Measurements from ENCODE around the gene SSH2. TPM values are rescaled to one million over a fixed set of nuclear protein-coding genes. Genes with fewer than 3 reads are reported as not detected.

Gene SSH2
- total RNA-seq, 1 experiment from 2014 or later, result 22.9 TPM

DNA sequence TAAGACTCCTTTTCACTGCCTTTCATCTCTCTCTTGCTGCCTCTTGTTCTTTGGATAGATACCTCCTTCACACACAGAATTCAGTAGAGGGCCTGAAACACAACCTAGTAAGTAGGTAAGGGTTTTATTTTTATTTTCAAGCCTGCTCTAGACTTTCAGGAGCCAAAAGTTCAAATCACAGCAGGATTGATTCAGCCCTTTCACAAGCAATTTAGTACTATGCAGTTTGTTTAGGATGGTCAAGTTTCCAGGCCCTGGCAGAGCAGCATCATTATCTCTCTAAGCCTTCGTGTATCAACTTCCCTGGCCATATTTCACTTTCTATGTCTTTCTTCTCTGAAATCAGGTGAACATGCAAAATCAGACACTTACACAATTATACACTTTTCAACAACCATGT, 158.5 kb downstream of the SSH2 start:
- no peaks in the 10 kb centered on the region for H3K36me3 Mint-ChIP-seq (ENCODE audit: insufficient read depth, unreplicated experiment)
- H3K9me3 Mint-ChIP-seq (ENCODE audit: low read depth, unreplicated experiment), result no peaks in the 10 kb centered on the region
- no peaks in the 10 kb centered on the region for H3K27me3 Mint-ChIP-seq (ENCODE audit: unreplicated experiment)
- CTCF ChIA-PET, result interaction anchor here (0.5 kb wide), 1 partner anchor 34 kb away, joined by 8 read pairs; no protein-coding TSS in a partner anchor
- H3K4me1 Mint-ChIP-seq (ENCODE audit: low read depth, unreplicated experiment), result no peaks in the 10 kb centered on the region
- no peak overlapping the region for H3K4me3 Mint-ChIP-seq (ENCODE audit: low read depth, unreplicated experiment)
- TF ChIP-seq, protein P1, sequence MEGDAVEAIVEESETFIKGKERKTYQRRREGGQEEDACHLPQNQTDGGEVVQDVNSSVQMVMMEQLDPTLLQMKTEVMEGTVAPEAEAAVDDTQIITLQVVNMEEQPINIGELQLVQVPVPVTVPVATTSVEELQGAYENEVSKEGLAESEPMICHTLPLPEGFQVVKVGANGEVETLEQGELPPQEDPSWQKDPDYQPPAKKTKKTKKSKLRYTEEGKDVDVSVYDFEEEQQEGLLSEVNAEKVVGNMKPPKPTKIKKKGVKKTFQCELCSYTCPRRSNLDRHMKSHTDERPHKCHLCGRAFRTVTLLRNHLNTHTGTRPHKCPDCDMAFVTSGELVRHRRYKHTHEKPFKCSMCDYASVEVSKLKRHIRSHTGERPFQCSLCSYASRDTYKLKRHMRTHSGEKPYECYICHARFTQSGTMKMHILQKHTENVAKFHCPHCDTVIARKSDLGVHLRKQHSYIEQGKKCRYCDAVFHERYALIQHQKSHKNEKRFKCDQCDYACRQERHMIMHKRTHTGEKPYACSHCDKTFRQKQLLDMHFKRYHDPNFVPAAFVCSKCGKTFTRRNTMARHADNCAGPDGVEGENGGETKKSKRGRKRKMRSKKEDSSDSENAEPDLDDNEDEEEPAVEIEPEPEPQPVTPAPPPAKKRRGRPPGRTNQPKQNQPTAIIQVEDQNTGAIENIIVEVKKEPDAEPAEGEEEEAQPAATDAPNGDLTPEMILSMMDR (IDR thresholded peaks at IDR 0.05; ENCODE audit: unreplicated experiment), result no peak
- DNase-seq, result no peak
- no peak overlapping the region for H3K27ac Mint-ChIP-seq (ENCODE audit: unreplicated experiment)
- intact Hi-C loops (cut with micrococcal nuclease; ENCODE audit: unreplicated experiment), result no loop called here
- no TSS peak for BruUV-seq (replicated peaks)

DNA sequence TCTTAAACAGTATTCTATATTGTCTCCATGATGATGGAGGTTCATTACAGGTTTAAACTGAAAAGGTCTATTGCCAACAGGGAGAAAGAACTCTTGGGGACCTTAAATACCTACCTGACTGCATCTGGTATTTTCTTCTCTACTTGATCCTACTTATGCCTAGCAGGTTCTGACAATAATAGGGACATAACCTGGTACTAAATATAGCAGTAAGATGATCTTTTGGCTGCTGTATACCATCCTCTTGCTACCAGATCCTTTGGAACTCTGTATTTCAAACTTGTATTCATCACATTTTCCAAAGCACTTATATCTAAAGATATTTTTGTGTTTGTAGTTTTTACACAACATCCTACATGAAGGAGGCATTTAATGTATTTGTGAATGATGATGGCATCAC, 160.8 kb downstream of the SSH2 start:
- no peak overlapping the region for H3K27ac Mint-ChIP-seq (ENCODE audit: unreplicated experiment)
- no peak overlapping the region for H3K4me3 Mint-ChIP-seq (ENCODE audit: low read depth, unreplicated experiment)
- no peaks in the 10 kb centered on the region for H3K27me3 Mint-ChIP-seq (ENCODE audit: unreplicated experiment)
- CTCF ChIA-PET, result no interaction called here
- DNase-seq, result no peak
- intact Hi-C loops (cut with micrococcal nuclease; ENCODE audit: unreplicated experiment), result no loop called here
- TF ChIP-seq, protein P1 (IDR thresholded peaks at IDR 0.05; ENCODE audit: unreplicated experiment), result no peak
- H3K4me1 Mint-ChIP-seq (ENCODE audit: low read depth, unreplicated experiment), result no peaks in the 10 kb centered on the region
- H3K36me3 Mint-ChIP-seq (ENCODE audit: insufficient read depth, unreplicated experiment), result no peaks in the 10 kb centered on the region
- H3K9me3 Mint-ChIP-seq (ENCODE audit: low read depth, unreplicated experiment), result no peaks in the 10 kb centered on the region
- no TSS peak for BruUV-seq (replicated peaks)

DNA sequence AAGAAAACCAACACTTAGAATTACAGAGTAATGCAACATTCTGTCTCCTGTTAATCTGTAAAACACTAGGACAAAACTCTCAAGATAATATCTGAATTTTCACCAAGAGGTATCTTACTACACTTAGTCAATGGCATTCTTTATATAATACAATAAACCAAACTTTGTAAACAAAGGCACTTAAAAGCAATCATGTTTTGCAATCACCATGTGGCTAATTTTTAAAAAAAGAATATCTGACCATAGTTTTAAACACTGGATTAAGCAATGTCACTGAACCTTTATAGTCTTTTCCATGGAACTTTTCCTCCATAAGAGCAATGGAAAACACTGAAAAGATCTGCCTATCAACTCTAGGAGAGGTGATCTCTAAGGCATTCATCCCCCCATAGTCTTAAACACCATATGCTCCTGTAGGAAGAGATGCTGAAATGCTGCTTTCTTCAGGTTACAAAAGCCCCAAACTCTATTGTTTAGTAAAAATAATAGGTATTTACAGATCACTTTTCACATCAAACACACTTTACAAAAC, 163.2 kb downstream of the SSH2 start:
- Mint-ChIP-seq H3K27ac (ENCODE audit: unreplicated experiment) (no peak overlapping the region), H3K9me3 (ENCODE audit: low read depth, unreplicated experiment) (no peaks in the 10 kb centered on the region), H3K4me1 (ENCODE audit: low read depth, unreplicated experiment) (no peaks in the 10 kb centered on the region), H3K4me3 (ENCODE audit: low read depth, unreplicated experiment) (no peak overlapping the region), H3K27me3 (ENCODE audit: unreplicated experiment) (no peaks in the 10 kb centered on the region), H3K36me3 (ENCODE audit: insufficient read depth, unreplicated experiment) (no peaks in the 10 kb centered on the region)
- intact Hi-C loops (cut with micrococcal nuclease; ENCODE audit: unreplicated experiment), result no loop called here
- no TSS peak for BruUV-seq (replicated peaks)
- DNase-seq, result no peak
- TF ChIP-seq, protein P1 (IDR thresholded peaks at IDR 0.05; ENCODE audit: unreplicated experiment), result no peak
- CTCF ChIA-PET, result interaction anchor here (0.5 kb wide), 1 partner anchor 267 kb away, joined by 4 read pairs; no protein-coding TSS in a partner anchor

DNA sequence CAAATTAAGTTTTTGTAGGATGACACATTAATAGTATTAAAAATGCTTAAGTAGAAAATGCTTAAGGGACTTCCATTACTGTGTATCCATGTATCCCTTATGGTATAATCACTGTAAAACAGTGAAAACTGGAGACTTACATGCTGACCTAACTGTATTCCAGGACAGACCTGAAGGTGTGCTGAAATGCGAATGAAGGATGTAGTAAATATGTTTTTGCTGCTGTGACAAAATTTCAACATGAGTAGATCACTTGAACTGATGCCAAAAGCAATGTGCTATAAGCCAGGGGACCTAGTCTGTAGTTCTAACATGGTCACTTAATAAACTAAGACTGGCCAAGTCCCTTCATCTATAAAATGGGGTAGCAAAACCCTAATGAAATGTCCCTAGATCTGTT, 165.3 kb downstream of the SSH2 start:
- Mint-ChIP-seq H3K36me3 (ENCODE audit: insufficient read depth, unreplicated experiment) (peaks cover 13% of the 10 kb centered on the region), H3K27ac (ENCODE audit: unreplicated experiment) (no peak overlapping the region), H3K4me3 (ENCODE audit: low read depth, unreplicated experiment) (no peak overlapping the region), H3K4me1 (ENCODE audit: low read depth, unreplicated experiment) (peaks cover 13% of the 10 kb centered on the region), H3K9me3 (ENCODE audit: low read depth, unreplicated experiment) (no peaks in the 10 kb centered on the region), H3K27me3 (ENCODE audit: unreplicated experiment) (no peaks in the 10 kb centered on the region)
- CTCF ChIA-PET, result no interaction called here
- no TSS peak for BruUV-seq (replicated peaks)
- no peak for DNase-seq
- TF ChIP-seq, protein P1 (IDR thresholded peaks at IDR 0.05; ENCODE audit: unreplicated experiment), result no peak
- intact Hi-C loops (cut with micrococcal nuclease; ENCODE audit: unreplicated experiment), result loop anchor here (5.0 kb wide), 1 partner anchor 127 kb away; no protein-coding TSS in a partner anchor

All from Calu3 (cell line).